HEK293T (cell line): ENCODE measurements around the gene TIFAB.

Experiments
- CTCF ChIA-PET: fragments of 350-600 bp; formaldehyde crosslinking; extraction: SDS; loops from one replicate; lab custom pipeline; 2021; ENCODE audit warnings: antibody characterized with exemption, inconsistent platforms; lab: Yijun Ruan, JAX
- POLR2A ChIA-PET: fragments of 350-600 bp; formaldehyde crosslinking; extraction: SDS; loops from one replicate; lab custom pipeline; 2020; ENCODE audit warnings: antibody characterized with exemption, inconsistent platforms; lab: Yijun Ruan, JAX
- DNase-seq: peaks from one replicate; pipeline ENCODE4 v3.0.0; 2012; ENCODE audit warnings: mixed read lengths; ENCODE audit errors: extremely low spot score
- ARNT ChIP-seq: fragments of 450-650 bp; IDR thresholded peaks from 2 replicates; pipeline ENCODE4 v1.6.1; 2017; ENCODE audit warnings: mild to moderate bottlenecking
- BHLHE40 ChIP-seq: fragments of 450-650 bp; IDR thresholded peaks from 2 replicates; pipeline ENCODE4 v1.6.1; 2016; ENCODE audit warnings: mild to moderate bottlenecking, moderate library complexity, borderline replicate concordance
- CTBP1 ChIP-seq: fragments of 450-650 bp; IDR thresholded peaks from 2 replicates; pipeline ENCODE4 v1.6.1; 2016; ENCODE audit warnings: borderline replicate concordance
- ELF4 ChIP-seq: fragments of 450-650 bp; IDR thresholded peaks from 2 replicates; pipeline ENCODE4 v1.6.1; 2017; ENCODE audit warnings: antibody characterized with exemption
- FOXA1 ChIP-seq: fragments of 450-650 bp; IDR thresholded peaks from 2 replicates; pipeline ENCODE4 v1.6.1; 2016; ENCODE audit warnings: mild to moderate bottlenecking
- FOXK2 ChIP-seq: fragments of 450-650 bp; IDR thresholded peaks from 2 replicates; pipeline ENCODE4 v1.6.1; 2016; ENCODE audit warnings: mild to moderate bottlenecking
- FOXM1 ChIP-seq: fragments of 450-650 bp; IDR thresholded peaks from 2 replicates; pipeline ENCODE4 v1.6.1; 2017; ENCODE audit warnings: mild to moderate bottlenecking, borderline replicate concordance
- HDGF ChIP-seq: fragments of 450-650 bp; IDR thresholded peaks from 2 replicates; pipeline ENCODE4 v1.6.1; 2017; ENCODE audit warnings: antibody characterized with exemption, borderline replicate concordance
- L3MBTL2 ChIP-seq: fragments of 450-650 bp; conservative IDR thresholded peaks from 2 replicates; pipeline ENCODE4 v1.6.1; 2016; ENCODE audit warnings: mild to moderate bottlenecking
- LEF1 ChIP-seq: fragments of 450-650 bp; IDR thresholded peaks from 2 replicates; pipeline ENCODE4 v1.6.1; 2017; ENCODE audit warnings: mild to moderate bottlenecking, borderline replicate concordance
- NFRKB ChIP-seq: fragments of 450-650 bp; IDR thresholded peaks from 2 replicates; pipeline ENCODE4 v1.6.1; 2016; ENCODE audit warnings: mild to moderate bottlenecking, moderate library complexity
- PKNOX1 ChIP-seq: fragments of 450-650 bp; IDR thresholded peaks from 2 replicates; pipeline ENCODE4 v1.6.1; 2016
- SP1 ChIP-seq: fragments of 450-650 bp; IDR thresholded peaks from 2 replicates; pipeline ENCODE4 v1.6.1; 2017
- SUZ12 ChIP-seq: fragments of 450-650 bp; IDR thresholded peaks from 2 replicates; pipeline ENCODE4 v1.6.1; 2016; ENCODE audit warnings: mild to moderate bottlenecking
- TARDBP ChIP-seq: fragments of 450-650 bp; IDR thresholded peaks from 2 replicates; pipeline ENCODE4 v1.6.1; 2016
- ZNF384 ChIP-seq: fragments of 450-650 bp; IDR thresholded peaks from 2 replicates; pipeline ENCODE4 v1.6.1; 2016

TIFAB gene

GRCh38 chr5:135423846-135424168 lies 28.3 kb downstream of the TIFAB start:
- no peak for DNase-seq
- ChIA-PET POLR2A (interaction anchor here (0.7 to 0.8 kb wide), 2 partner anchors 10 to 20 kb away, joined by 3 to 4 read pairs; no protein-coding TSS in a partner anchor), CTCF (interaction anchor here (1.1 to 3.0 kb wide), 3 partner anchors 12 to 34 kb away, joined by 4 to 17 read pairs (median 6); no protein-coding TSS in a partner anchor)
- no peak for TF ChIP-seq LEF1
- TF ChIP-seq BHLHE40, result no peak
- TF ChIP-seq TARDBP, result no peak
- no peak for TF ChIP-seq ARNT
- TF ChIP-seq SUZ12, result no peak
- TF ChIP-seq ZNF384, result no peak
- no peak for TF ChIP-seq NFRKB
- no peak for TF ChIP-seq ELF4
- no peak for TF ChIP-seq HDGF
- no peak for TF ChIP-seq L3MBTL2
- TF ChIP-seq FOXM1, result no peak
- TF ChIP-seq FOXA1, result no peak
- no peak for TF ChIP-seq SP1
- TF ChIP-seq CTBP1, result no peak
- no peak for TF ChIP-seq PKNOX1
- no peak for TF ChIP-seq FOXK2

- no peak for DNase-seq
- POLR2A ChIA-PET, result interaction anchor here (0.7 to 0.8 kb wide), 2 partner anchors 11 to 19 kb away, joined by 3 to 4 read pairs; no protein-coding TSS in a partner anchor
- CTCF ChIA-PET, result interaction anchor here (1.1 to 3.0 kb wide), 3 partner anchors 11 to 34 kb away, joined by 4 to 17 read pairs (median 6); no protein-coding TSS in a partner anchor
- TF ChIP-seq BHLHE40 (no peak), HDGF (no peak), FOXA1 (no peak), ZNF384 (no peak), L3MBTL2 (no peak), ELF4 (no peak), LEF1 (no peak), PKNOX1 (no peak), CTBP1 (no peak), FOXK2 (no peak), NFRKB (no peak), ARNT (no peak)
These were observed 28.9 kb downstream of the TIFAB start for GRCh38 chr5:135423146-135423845.

- ChIA-PET CTCF (interaction anchor here (1.0 kb wide), 1 partner anchor 35 kb away, joined by 4 read pairs; no protein-coding TSS in a partner anchor), POLR2A (no interaction called here)
- no peak for DNase-seq
- no peak for TF ChIP-seq ZNF384
- TF ChIP-seq SUZ12, result no peak
- no peak for TF ChIP-seq FOXM1
- TF ChIP-seq BHLHE40, result no peak
- TF ChIP-seq TARDBP, result no peak
- TF ChIP-seq FOXA1, result no peak
- no peak for TF ChIP-seq LEF1
- no peak for TF ChIP-seq ARNT
- TF ChIP-seq FOXK2, result no peak
- TF ChIP-seq NFRKB, result no peak
- TF ChIP-seq ELF4, result no peak
- TF ChIP-seq PKNOX1, result no peak
These were observed 29.7 kb downstream of the TIFAB start for GRCh38 chr5:135422419-135422818.

- TF ChIP-seq PKNOX1 (no peak), SP1 (no peak), SUZ12 (no peak), FOXM1 (no peak), CTBP1 (no peak), ARNT (no peak), ZNF384 (no peak), LEF1 (no peak), BHLHE40 (no peak), TARDBP (no peak), FOXA1 (no peak), L3MBTL2 (no peak), FOXK2 (no peak), HDGF (no peak), NFRKB (no peak), ELF4 (no peak)
- POLR2A ChIA-PET, result no interaction called here
- CTCF ChIA-PET, result no interaction called here
These were observed 35.1 kb downstream of the TIFAB start for GRCh38 chr5:135417083-135417482.

GRCh38 chr5:135405082-135405481 lies 47.1 kb downstream of the TIFAB start:
- DNase-seq, result no peak
- ChIA-PET POLR2A (no interaction called here), CTCF (interaction anchor here (0.6 kb wide), 1 partner anchor 237 kb away, joined by 3 read pairs; no protein-coding TSS in a partner anchor)
- TF ChIP-seq CTBP1, result no peak
- no peak for TF ChIP-seq ARNT
- TF ChIP-seq FOXA1, result no peak
- TF ChIP-seq FOXK2, result no peak
- TF ChIP-seq BHLHE40, result no peak
- no peak for TF ChIP-seq L3MBTL2
- TF ChIP-seq FOXM1, result no peak
- no peak for TF ChIP-seq PKNOX1
- TF ChIP-seq TARDBP, result no peak
- no peak for TF ChIP-seq LEF1
- TF ChIP-seq NFRKB, result no peak
- no peak for TF ChIP-seq ELF4
- no peak for TF ChIP-seq SP1
- TF ChIP-seq SUZ12, result no peak
- TF ChIP-seq ZNF384, result no peak
- no peak for TF ChIP-seq HDGF

More at GRCh38 chr5:135417083-135417482, 35.1 kb downstream of the TIFAB start:
- DNase-seq, result no peak
